Measurements from ENCODE around the gene SUPT3H.

- TF ChIP-seq CTCF (IDR thresholded peaks at IDR 0.05) (no peak), EZH2 (IDR thresholded peaks at IDR 0.05; ENCODE audit: borderline replicate concordance, insufficient read depth, low read depth, low read length, poor library complexity, severe bottlenecking) (no peak)
These were observed 260.9 kb downstream of the SUPT3H start for GRCh38 chr6:45116714-45117410.

Measured in B cell (primary cell).